Activated effector memory CD4-positive, alpha-beta T cell treated with Interleukin-2 at 50 U/mL for 16 hours (primary cell): ENCODE measurements around the gene ARAF.
A peak's percentile ranks its signal among the peaks of the same experiment; 100 is the strongest.
"Not testable (repeated sequence)": the region's sequence is repeated elsewhere in the genome, so short reads cannot be mapped to it uniquely, and the experiment has no call there.

Source experiments
- DNase-seq: peaks from one replicate; pipeline ENCODE4 v3.0.0-alpha.2; 2020

ARAF gene

DNA sequence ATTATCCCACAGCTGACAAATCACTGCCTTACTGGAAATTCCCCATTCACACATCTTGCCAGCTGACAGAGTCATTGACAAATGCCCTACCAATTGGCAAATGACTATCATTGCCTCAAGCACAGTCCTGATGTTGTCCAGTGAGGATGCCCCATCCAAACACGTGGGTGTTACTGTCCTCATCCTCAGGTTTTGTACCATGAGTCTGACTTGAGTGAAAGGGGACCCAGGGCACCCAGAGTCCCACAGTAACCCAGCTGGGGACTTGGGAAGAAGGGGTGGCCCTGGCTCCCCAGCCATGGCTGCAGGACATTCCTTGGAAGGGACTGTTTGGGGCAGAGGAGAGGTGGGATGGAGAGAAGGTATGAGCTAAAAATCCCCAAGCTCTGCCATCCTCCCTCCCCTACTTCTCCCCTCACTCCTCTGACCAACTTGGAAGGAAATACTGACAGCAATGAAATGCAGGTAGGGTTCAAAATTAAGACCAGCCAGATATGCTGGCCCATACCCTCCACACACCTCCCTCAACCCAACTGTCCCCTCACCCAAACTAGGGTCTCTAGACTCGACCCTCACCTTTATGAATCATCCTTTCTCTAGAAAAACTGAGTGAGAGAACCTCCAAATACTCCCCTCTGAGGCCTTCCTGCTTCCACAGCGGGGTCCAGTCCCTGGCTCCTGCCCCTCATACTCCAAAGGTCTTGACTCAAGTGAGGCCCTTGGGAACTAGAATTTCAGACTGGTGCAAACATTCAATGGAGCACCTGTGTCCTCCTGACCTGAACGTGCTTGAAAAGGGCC, 26.3 kb downstream of the ARAF start:
- DNase-seq = no peak

DNA sequence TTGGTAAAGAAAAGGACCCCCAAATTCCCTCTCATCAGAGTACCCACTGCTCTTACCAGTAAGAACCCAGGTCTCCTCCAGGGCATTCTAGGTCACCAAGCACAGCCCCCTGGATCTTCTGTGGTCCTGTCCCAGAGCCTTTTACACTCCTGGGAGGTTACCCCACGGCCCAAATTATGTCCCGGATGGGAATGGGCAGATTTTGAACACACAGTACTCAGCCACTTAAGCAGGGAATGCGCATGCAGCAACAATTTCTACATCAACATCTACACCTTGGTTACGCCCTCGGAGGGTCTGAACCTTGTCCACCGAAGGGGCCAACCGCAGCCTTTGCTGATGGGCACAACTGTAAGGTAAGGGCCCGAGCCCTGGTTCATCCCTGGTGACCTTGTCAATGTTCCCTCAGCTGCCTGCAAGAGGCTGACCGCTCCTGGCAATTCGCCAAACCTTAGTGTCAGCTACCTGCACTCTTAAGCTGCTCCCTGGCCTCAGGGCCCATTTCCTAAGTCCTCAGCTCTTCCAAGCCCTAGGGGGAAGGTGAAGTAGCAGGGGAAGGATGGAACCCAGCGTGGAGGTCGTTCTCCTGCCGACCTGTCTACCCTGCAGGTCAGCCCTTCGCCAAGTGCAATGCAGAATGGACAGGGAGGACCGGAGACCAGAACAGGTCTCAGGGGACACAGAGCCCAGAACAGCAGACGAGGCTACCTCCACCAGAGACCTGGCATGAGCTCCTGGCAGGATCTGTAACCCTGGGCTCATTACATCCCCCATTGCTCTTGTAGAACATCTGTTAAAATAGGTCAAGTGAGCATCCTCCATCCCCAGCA, 27.1 kb downstream of the ARAF start:
- no peak for DNase-seq

DNA sequence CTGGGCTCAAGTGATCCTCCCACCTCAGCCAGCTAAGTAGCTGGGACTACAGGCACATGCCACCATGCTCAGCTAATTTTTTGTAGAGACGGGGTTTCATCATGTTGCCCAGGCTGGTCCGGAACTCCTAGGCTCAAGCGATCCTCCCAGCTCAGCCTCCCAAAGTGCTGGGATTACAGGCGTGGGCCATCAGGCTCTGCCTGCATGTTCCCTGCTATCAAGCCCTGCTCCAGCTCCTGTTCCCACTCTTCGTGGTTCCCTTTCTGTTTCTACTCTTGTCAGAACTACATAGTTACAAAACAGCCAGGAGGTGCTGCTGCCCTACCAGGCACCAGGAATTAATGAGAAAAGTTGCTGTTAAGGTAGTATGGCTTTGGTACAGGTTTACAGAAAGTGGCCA, 30.0 kb downstream of the ARAF start:
- no peak for DNase-seq

DNA sequence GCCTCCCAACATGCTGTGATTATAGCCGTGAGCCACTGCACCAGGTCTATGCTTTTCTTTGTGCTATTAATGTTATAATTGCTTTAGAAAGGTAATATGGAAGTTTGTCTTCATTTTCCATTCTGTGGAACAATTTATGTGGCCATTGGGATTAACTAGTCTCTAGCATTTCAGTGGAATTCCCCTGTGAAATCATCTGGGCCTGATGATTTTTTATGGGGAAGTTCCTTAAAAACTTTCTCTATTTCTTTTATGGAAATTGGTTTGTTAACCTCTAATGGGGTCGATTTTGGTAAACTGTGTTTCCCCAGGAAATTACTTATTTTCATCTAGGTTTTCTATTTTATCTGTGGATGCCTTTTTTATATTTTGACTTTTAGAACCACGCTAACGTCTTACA, 32.5 kb downstream of the ARAF start:
- no peak for DNase-seq

DNA sequence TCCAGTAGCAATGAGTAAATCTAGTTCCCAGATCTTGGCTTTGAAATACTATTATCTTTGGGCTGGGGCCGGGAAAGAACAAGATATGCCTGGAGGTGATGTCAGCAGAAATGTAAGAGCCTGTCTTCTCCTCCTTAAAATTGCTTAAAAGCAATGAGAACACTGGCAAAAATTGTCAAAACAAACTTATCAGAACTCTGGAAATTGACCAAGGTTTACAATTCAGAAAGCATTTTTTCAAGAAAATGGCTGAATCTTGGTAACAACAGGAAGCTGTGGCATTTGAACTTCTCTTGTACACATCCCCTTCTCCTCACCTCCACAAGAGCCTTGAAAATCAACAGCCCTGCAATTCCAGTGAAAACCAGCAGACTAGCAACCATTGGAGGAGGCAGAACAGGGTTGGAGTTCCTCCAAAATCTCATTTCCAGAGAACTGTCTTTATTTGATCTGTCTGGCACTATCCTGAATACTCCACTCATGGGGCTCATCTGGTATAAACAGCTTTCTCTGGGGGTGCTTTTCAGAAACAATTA, 34.8 kb downstream of the ARAF start:
- DNase-seq = no peak

DNA sequence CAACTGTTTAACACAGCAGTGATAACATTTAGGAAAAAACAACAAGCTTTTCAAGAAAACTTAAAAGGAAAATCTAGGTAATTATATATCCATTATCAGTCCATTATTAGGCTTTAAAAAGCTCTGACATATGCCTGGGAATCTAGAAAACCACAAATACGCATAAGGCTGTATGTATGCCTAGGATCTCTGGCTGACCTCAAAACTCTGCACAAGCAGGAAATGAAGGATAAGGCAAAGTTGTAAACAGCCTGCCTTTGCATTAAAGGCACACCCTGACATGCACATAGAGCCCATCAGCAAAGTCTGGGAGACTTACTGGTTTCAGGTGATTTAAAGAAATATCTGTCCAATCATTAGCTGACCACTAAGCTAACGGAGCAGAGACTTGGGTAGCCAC, 35.3 kb downstream of the ARAF start:
- DNase-seq = no peak

DNA sequence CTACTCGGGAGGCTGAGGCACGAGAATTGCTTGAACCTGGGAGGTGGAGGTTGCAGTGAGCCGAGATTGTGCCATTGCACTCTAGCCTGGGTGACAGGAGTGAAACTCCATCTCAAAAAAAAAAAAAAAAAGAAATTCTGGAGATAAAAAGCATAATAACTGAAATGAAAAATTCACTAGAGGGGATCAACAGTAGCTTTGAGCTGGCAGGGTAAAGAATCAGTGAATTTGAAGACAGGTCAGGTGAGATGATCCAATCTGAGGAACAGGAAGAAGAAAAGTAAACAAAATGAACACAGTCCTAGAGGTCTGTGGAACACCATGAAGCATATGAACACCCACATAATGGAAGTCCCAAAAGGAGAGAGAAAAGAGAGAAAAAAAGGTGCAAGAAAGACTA, 36.2 kb downstream of the ARAF start:
- no peak for DNase-seq

DNA sequence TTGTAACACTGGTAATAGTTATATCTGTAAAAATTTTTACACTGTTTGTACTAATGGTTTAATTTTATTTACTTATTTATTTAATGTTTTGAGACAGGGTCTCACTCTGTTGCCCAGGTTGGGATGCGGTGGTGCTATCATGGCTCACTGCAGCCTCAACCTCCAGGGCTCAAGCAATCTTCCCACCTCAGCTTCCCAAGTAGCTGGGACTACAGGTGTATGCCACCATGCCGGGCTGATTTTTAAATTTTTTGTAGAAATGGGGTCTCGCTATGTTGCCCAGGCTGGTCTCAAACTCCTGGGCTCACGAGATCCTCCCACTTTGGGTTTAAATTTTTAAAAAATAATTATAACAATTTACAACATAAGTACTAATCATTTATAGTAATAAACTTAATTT, 42.1 kb downstream of the ARAF start:
- not testable (repeated sequence) for DNase-seq

DNA sequence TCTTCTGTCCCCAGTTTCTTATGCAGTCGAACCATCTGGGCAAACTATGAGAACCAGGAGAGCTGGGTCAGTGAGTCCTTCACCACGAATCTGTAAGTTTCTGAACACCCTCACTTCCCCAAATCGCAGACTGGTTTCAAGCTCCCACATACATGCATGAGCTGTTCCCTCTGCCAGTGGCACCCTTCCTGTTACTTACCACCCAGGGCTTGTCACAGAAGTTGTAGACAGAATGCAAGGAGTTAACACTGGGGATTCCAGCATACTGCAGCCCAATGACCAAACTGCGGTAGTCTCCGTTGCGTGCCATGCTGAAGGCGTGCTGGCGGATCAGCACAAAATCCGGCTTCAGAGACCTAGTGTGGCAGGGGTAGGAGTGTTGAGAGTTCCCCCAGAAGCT, 44.0 kb downstream of the ARAF start:
- DNase-seq = no peak

DNA sequence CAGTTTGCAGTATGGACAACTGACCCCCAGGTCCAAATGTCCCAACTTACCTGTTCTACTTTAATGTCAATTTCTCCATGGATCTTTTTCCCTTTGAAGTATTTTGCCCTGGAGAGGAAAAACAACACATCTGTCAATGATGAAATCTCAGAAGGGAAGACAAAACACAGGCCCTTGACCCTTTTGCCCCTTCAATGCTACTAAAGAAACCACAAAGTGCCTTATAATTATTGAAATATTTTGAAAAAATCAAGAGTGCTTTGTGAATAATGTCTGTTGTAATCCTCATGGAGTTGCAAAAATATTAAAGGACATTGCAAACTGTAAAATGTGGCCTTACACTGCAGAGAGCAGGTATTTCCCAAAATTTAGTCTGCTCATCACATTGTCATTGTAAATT, 46.1 kb downstream of the ARAF start:
- no peak for DNase-seq

DNA sequence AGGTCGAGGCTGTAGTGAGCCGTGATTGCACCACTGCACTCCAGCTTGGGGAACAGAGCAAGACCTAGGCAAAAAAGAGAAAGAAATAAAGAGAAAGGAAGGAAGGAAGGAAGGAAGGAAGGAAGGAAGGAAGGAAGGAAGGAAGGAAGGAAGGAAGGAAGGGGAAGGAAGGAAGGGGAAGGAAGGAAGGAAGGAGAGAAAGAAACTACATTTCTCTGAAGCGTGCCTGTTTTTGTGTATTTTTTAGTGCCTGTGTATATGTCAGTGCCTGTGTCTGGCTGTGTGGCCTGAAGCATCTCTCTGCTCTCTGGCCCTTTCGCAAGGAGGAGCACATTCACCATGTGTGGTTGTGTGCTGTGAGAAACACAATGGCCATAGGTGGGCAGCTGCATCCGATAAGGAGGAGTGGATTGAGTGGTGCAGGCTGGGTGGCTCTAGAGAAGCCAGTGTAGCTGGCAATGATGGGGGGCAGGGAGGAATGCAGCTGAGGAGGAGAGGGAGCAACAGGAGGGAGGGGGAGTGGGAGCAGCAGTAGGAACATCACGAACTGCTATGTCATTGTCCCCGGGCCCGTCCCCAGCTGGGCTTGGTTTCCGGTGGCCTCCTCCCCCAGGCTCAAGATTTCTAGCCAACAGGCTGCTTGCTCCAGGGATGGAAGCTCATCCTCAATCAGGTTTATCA, 47.3 kb downstream of the ARAF start:
- DNase-seq = no peak

DNA sequence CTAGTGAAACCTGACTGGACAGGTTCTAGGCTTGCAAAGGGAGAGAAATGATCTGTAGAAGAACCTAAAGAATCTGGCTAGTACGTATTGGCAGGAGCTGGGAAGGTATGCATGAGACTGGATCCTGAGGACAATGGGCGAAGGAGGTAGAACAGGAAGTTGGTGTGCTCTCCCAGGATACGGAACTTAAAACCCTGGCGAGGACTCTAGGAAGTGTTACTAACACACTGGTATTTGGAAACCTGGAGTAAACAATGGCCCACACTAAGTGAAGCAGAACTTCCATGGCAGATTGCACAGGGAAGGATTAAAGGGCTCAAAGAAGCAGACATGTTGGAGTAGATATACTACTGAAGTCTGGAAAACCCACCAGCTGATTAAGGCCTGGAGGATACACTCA, 49.5 kb downstream of the ARAF start:
- no peak for DNase-seq

DNA sequence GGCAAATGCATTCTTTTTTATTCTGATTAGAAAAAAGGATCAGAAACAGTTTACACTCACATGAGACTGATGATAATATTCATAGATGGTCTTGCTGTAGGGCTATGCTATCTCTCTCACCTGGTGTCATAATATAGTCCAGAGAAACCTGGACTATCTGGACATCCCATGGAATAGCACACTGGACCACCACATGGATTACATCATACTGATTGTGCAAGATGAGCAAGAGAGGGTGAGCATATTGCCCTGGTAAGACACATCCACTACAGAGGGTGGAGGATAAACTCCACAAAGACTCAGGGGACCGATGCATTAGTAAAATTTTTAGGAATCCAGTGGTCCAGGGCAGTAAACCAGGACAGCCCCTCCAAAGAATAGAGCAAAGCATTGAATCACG, 50.5 kb downstream of the ARAF start:
- DNase-seq = no peak

DNA sequence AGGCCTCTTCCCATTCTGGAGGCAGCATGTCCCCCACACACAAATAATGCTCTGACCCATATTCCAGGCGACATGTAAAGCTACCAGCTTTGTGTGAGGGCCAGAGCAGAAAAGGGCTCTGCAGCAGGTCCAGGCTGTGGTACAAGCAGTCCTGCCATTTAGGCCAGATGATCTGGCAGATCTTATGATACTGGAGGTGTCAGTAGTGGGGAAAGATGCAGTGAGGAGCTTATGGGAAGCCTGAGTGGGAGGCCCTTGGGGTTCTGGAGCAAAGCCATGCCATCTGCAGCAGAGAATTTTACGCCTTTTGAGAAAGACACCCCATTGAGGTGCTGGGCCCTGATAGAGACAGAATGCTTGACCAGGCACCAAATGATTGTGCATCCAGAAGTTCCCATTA, 50.9 kb downstream of the ARAF start:
- DNase-seq = no peak

DNA sequence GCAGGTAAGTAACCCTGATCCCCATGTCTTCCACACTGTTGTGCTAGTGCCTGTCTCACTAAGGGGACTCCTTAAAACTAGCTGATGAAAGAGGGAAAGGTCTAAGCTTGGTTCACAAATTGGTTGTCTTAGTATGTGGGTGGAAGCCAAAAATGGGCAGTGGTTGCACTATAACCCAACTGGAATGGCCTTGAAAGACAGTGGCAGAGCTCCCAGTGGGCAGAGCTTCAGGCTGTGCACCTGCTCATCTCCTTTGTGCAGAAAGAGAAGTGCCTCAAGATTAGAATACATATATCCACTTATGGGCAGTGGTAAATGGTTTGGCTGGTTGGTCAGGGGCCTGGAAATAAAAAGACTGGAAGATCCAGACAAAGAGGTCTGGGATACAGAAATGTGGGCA, 51.4 kb downstream of the ARAF start:
- DNase-seq = no peak

DNA sequence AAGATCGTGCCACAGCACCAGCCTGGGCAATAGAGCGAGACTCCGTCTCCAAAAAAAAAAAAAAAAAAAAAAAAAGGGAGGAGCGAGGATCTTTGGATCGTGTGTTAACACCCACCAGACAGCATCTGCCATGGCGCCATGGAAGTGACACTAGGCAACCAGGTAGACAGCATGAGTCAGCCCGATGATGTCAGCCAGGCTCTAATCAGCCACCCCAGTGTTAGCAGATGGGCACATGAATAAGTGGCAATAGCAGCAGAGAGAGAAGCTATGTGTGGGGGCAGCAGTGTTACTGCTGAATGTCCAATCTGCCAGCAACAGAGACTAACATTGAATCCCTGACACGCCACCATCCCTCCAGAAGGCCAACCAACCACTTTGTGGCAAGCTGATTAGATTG, 52.1 kb downstream of the ARAF start:
- DNase-seq = no peak

DNA sequence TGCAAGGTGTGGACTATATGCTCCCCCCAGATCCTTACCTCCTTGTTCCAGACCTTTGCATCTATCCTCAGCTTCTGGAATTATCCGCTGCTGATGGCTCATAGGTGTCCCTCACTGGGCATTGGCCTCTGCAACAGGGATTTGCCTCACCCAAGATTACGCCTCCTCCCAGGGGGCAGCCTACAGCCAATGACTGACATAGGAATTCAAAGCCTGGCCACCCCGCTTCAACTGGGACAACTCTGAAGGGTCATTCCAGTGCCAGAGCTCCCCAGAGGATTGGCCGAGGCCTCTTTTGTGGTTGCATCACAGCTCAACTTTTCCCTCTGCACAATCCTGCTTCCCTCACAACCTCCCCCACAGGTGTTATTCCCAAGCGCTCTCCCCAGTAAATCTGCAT, 53.6 kb downstream of the ARAF start:
- no peak for DNase-seq

DNA sequence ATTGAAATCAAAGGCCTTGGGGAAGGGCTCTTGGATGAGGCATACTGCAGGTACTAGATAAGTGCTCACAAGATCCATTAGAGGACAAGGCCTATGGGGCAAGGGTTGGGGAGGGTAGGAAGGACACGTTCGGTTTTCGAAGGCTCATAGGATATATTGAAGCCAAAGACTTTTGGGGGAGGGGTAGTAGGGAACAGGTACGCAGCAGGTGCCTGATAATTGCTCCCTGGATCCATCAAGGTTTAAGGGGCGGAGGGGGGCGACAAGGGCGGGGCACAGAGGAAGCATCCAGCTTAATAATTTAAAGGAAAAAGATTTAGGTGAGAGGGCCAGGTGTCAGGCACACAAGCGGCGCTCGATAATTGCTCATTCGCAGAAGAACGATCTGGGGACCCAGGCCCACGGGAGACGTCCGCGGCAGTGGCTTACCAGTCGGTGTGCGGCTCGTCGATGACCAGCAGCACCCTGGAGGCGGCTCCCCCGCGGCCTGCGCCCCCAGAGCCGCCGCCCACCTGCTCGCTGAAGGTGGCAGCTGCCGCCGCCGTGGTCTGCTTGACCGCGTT, 58.0 kb downstream of the ARAF start:
- no peak for DNase-seq

DNA sequence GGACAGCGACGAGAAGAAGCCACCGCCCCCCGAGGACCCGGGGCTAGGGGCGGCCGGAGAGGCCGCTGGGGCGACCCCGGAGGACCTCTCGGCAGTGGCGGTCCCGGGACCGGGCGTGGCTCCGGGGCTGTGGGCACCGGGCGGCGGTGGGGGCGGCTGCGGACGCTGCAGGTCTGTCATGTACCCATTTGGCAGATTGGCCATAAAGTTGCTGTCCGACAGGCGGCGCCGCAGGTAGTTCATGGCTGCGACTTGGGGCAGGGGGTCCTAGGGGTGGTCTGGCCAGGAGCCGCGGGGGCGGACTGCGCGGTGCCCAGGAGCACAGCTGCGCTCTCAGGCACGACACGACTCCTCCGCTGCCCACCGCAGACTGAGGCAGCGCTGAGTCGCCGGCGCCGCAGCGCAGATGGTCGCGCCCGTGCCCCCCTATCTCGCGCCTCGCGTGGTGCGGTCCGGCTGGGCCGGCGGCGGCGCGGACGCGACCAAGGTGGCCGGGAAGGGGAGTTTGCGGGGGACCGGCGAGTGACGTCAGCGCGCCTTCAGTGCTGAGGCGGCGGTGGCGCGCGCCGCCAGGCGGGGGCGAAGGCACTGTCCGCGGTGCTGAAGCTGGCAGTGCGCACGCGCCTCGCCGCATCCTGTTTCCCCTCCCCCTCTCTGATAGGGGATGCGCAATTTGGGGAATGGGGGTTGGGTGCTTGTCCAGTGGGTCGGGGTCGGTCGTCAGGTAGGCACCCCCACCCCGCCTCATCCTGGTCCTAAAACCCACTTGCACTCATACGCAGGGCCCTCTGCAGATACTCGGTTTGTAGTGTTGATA, 58.7 kb downstream of the ARAF start, which contains the start of gene SYN1:
Gene SYN1 (minus strand): TSS at position 372 of the 817 bp plus-strand sequence. CDS start 129 bp downstream, at position 243.
- DNase-seq = peak; percentile 70

DNA sequence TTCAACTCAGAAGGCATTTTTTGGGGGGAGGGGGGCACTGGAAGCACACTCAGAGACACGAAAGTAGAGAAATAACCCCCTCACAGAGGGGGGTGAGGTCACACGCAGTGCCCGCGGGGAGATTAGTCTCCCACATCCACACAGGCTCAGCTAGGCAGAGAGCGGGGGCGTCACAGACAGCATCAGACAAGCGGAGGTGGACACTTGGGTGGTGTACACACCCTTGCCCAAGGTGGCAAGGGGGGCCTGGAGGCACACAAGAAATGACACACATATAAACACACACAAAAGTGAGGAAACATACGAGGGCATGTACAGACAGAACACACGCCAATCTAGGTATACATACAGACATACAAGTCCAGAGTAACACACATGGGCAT, 59.3 kb downstream of the ARAF start:
- no peak for DNase-seq
